GM20431 (cell line): ENCODE data around the gene NF1.
"Not testable (repeated sequence)": the region's sequence is repeated elsewhere in the genome, so short reads cannot be mapped to it uniquely, and the experiment has no call there.

Experiments used
- in situ Hi-C: fragments of 300-500 bp; cut with MseI, MboI; formaldehyde crosslinking; loops from one replicate; pipeline ENCODE4 v1.15.0; 2020; ENCODE audit warnings: low sequenced_read_pairs; ENCODE audit not compliant: unreplicated experiment

NF1 gene

DNA sequence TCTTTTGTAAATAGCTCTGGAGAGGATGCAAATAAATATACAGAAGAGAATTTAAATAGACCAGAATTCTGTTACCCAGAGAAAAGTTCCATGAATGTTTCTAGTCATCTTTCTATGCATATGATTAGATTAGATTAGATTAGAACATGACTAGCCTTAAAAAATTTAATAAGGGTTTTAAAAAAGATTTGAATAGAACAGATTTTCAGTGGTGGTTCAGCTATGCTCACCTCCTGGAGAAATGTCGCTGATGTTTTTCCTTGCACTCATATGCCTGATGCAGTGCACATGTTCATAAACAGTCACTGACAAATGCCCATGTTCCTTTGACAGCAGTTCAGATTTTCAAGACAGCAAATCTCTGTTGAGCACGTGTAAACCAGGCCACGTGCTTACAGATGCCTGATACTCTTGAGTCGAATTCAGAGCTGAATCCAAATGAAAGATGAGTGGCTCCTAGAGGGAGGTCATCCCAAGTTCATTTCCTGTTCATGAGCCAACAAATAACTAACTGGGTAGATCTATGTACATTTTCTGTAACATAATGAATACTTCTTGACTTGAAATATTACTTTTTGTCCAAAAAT lies 276.8 kb downstream of the NF1 start:
- in situ Hi-C loops, result no loop called here

DNA sequence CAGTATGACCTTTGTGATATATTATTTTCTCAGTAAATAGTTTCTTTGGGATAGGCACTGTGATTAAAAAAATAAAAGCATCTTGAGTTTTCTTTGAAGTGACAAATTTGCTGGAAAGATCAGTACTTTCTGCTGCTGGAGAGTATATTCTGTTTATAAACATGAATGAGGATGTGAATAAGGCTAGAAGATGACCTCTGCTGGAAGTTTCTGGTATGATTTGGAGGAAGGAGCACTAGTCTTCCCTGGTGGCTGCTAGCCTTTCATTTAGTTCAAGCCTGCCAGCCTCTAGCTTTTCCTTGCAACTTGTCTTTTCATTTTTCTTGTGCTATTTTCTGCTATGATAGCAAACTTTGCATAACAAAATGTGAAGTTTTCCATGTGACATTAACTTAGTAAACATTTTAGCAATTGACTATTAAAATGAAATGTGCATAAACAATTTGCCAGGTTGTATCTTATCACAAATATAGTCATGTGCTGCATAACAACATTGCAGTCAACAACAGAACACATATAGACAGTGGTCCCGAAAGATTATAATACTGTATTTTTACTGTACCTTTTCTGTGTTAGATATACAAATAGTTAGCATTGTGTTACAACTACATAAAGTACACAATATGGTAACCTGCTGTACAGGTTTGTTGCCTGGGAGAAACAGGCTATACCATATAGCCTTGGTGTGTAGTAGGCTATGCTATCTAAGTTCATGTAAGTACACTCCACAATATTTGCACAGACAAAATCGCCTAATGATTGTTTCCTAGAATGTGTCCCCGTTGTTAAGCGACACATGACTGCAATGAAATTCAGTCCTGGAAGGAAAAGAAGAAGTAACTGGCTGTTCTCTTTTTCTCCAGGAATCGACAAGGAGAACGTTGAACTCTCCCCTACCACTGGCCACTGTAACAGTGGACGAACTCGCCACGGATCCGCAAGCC lies 278.6 kb downstream of the NF1 start:
- in situ Hi-C loops, result no loop called here

DNA sequence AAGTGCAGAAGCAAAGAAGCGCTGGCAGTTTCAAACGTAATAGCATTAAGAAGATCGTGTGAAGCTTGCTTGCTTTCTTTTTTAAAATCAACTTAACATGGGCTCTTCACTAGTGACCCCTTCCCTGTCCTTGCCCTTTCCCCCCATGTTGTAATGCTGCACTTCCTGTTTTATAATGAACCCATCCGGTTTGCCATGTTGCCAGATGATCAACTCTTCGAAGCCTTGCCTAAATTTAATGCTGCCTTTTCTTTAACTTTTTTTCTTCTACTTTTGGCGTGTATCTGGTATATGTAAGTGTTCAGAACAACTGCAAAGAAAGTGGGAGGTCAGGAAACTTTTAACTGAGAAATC lies 279.3 kb downstream of the NF1 start:
- in situ Hi-C loops, result no loop called here

DNA sequence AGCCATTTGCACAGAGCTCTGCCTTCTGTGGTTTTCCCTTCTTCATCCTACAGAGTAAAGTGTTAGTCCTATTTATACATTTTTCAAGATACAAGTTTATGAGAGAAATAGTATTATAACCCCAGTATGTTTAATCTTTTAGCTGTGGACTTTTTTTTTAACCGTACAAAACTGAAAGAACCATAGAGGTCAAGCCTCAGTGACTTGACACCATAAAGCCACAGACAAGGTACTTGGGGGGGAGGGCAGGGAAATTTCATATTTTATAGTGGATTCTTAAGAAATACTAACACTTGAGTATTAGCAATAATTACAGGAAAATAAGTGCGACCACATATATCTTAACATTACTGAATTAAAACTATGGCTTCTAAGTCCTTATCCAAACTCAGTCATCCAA lies 279.7 kb downstream of the NF1 start:
- in situ Hi-C loops, result no loop called here

DNA sequence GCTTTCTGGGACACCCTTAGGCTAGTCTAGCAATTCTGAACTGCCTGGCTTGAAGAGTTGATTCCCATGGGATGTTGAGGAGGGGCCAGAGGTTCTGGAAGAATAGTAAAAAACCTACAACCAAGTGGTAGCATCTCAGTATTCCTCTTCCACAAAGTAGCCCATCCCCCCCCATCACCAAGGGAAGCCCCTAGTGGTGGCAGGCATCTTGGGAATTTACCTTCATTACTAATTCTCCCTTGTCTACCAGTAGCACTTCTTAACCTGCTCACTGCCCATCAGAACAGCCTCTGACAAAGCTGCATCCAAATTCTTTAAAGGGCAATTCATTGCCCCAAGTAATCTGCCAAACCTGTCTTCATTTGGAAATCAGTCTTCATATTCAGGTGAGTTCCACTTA lies 283.9 kb downstream of the NF1 start:
- in situ Hi-C loops, result no loop called here

DNA sequence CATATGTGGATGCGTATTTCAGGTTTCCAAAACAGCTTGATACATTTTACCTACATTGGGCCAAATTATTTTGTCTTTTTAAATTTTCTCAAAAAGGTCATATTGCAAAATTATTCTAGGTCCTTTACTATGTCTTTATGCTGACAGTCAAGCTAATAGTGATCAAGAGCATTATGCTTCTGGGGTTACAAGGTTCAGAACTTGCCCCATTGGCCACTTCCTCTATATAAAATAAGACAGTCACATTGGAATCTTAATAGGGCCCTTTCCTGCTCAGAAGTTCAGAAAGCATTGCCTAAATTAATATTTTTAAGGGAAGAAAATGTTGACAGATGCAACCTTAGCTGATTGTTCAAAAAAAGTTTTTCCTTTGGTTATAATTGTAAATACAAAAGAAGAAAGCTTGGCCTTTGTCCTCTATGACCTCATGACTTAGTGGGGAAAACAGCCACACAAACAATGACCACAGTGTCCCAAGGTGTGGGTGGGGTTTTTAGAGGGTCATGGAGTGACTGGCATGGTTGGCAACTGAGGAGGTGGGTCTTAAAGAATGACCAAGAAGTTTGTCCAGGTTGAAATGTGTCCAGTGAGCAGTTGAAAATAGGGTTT lies 284.9 kb downstream of the NF1 start:
- in situ Hi-C loops, result no loop called here

DNA sequence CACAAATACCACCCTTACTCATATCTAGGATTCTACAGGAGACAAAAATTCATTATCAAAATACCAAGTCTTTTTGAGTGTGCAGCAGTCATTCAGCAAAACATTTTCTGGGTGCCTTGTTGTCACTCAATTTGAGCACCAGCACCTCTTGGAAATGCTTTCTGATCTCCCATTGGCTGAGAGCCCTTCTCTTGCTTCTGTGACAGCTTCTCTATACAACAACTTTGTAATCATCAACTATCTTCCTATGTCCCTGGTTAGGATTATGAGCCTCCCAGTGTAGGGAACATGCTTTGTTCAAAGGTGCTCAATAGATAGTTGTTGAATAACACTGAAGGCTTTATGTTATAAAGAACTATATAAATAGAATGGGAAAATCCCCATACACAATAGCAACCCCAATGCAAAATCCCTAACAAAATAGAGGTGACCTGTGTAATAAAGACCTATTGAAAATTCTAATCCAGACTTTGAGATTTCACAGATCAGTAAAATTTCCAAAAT lies 286.4 kb downstream of the NF1 start:
- in situ Hi-C loops, result no loop called here

DNA sequence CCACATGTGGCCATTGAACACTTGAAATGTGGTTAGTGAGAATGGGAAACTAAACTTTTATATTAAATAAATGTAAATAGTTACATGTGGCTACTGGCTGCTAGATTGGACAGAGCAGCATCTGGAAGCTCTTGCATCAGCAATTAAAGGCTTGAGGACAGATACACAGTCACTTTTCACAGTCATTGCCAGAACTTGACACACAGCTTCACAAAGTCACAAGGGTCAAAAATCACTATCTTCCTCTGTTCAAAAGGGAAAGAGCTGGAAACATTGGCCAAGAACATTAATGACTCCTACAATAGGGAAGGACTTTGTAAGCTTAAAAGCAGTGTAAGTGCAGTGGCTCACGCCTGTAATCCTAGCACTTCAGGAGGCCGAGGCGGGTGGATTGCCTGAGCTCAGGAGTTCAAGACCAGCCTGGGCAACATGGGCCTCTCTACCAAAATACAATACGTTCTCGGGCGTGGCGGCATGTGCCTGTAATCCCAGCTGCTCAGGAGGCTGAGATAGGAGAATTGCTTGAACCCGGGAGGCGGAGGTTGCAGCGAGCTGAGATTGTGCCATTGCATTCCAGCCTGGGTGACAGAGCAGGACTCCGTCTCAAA lies 288.0 kb downstream of the NF1 start:
- in situ Hi-C loops, result not testable (repeated sequence)

DNA sequence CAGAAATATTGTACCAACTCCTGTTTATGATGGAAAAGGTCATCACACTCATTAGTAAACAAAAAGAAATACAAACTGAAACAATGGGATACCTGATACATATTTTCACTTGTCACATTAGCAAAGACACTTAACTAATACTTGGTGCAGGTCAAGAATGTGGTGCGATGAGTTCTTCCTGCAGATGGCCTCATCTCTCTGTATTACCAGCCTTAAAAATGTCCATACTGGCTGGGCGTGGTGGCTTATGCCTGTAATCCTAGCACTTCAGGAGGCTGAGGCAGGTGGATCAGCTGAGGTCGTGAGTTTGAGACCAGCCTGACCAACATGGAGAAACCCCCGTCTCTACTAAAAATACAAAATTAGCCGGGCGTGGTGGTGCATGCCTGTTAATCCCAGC lies 288.7 kb downstream of the NF1 start:
- in situ Hi-C loops, result not testable (repeated sequence)

DNA sequence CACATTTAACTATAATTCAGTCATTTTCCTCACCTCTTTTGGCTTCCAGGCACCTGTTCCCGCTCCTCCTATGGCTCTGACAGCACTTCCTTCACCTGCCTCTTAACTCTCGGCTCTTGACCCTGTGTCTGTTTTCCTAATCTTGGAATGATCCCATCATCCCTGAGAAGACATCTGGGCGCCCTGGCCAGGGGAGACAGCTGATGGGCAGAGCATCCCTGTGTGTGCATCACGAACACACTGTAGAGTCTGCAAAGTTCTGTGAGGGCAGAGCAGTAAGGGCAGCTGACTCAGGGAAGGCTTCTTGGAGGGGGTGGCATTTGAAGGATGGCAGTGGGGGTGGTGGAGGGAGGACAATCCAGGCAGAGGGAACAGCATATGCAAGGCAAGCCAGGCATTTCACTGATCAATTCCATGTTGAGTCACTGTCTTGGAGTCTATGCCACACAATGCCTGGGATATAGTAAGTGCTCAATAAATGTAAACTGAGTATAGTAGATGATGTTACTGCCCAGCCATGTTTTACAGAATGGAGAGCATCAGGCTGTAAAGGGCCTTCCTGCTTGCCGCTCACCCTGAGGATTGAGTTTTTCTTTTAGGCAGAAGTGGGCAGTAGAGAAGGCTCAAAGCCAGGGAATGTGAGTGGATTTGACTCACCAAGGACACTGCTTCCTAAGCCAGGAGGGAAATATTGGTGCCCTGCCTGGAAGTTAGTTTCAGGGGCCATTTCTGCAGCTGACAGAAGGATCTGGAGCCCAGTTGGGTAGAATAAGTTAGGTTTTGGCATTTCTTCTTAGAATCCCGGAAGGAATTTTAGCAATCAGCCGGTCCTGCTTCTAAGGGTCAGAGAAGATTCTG lies 290.9 kb downstream of the NF1 start:
- in situ Hi-C loops, result no loop called here

DNA sequence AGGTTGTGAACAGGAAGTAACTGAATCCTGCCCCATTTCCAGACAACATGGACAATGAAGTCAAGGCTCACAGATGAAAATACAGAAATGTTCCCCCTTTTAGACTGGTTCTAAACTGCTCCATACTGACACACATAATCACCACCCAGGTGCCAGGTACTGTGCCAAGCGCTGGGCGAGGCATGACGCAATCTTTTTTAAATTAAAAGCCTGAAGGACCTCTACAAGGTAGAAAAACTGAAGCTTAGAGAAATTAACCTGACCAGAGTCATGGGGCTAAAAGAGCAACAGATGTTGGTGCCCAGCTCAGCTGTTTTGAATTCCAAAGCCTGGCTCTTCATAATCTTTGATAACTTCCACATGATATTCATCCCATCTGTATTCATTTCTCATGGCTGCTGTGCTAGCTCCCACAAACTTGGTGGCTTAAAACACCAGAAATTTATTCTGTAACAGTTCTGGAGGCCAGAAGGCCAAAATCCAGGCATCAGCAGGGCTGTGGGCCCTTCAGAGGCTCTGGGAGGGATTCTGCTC lies 291.8 kb downstream of the NF1 start:
- in situ Hi-C loops, result no loop called here

DNA sequence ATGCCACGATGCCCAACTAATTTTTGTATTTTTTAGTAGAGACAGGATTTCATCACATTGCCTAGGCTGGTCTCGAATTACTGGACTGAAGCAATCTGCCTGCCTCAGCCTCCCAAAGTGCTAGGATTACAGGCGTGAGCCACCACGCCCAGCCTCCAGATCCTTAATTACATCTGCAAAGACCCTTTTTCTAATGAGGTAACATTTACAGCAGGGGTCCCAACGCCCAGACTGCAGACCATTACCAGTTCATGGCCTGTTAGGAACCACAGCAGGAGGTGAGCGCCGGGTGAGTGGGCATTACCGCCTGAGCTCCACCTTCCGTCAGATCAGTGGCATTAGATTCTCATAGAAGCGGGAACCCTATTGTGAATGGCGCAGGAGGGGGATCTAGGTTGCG lies 292.7 kb downstream of the NF1 start:
- in situ Hi-C loops, result no loop called here

DNA sequence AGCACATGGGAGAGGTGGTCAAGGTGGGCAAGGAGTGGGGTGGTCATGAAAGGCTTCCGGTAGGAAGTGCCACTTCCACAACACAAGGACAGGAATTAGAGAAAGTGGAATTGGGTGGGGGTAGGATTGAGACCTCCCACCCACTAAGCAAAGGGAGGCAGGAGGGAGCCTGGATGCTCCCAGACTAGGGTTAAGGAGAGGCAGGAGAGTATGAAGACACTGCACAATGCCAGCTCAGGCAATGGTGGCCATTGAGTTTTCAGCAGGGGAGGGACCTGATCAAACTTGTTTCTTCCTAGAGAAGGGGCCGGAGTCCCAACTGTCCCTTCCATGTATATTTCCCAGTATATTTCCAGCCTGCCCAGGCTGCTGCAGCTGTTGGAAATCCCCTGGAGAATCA lies 293.6 kb downstream of the NF1 start:
- in situ Hi-C loops, result no loop called here

DNA sequence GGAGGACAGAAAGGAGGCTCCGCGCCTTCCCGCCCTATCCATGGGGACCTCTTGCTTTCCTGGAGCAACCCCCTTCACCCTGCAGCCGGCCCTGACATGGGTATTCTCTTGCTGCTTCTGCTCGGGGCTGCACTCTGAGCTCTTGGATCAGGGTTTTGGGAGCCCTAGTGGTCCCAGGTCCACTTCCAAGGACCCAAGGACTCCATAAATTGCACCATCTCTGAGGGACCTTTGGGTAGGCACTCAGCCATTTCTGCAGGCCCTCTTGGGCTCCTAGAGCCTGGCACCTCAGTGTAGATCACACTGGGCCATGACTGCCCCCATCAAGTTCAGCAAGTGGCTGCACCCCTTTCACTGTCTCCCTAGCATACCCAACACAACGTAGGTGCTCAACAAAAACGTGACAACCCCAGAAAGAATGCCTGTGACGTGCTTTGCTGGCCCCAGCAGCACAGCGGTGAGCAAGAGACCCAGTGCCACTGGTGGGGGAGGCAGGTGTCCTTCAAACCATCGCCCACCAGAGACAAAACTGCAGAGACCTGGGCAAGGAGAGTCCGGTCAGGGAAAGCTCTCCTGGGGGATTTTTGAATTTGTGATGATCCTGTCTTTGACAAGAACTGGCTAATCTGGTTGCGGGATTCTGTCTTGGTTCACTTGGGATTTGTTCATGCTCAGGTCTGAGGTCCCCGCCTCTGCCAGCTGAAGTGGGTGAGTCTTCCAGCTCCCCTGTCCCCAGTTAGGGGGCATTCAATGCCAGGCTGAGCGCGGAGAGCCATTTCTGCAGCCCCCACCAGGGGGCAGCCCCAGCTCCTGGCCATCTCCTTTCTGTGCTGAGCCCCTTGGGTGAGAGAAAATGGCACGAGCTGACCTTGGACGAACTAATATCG lies 294.2 kb downstream of the NF1 start:
- in situ Hi-C loops, result no loop called here

DNA sequence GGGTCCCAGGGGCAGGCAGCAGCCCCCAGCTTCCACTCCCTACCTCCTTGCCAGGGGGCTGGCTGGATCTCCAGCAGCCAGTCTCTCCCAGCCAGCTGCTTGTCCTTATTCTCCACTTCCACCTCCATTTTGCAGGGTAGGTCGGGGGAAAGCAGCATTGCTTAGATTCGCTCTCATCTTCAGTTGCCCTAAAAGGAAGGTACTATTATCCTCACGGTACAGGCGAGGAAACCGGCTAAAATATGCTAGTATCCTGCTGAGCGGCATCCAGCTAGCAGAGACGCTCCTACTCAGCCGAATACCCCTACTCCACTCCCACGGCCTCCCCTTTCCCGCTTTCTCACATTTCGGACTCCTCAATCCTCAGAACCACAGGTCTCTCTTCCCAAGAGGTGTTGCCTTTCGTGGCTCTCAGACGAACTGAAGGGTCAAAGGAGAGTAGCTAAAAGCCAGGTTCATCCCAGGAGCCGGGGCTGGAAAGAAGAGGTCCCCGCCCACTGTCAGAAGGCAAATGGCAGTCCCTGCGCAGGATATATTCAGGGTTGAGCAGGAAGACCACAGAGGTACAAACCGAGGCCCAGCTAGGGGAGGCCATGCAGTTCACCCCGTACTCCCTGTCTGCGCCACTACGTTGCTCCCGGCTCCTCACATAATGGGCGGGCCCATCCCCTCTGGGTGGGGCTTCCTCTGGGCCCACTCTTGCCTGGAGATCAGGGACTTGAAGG lies 295.0 kb downstream of the NF1 start:
- in situ Hi-C loops, result no loop called here

DNA sequence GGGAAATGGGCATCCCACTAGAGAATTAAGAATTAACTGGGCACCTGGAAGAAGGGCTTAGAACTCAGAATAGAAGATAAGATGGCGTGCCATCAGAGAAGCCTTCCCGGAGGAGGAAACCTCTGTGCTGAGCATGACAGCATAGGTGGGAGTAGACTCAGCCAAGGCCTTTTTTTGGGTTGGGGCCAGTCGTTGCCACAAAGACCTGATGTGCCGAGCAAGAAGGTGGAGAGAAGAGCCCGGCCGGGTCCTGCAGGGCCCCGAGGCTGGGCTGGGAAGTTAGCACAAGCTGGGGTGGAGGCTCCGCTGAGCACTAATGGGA lies 295.6 kb downstream of the NF1 start:
- in situ Hi-C loops, result no loop called here

DNA sequence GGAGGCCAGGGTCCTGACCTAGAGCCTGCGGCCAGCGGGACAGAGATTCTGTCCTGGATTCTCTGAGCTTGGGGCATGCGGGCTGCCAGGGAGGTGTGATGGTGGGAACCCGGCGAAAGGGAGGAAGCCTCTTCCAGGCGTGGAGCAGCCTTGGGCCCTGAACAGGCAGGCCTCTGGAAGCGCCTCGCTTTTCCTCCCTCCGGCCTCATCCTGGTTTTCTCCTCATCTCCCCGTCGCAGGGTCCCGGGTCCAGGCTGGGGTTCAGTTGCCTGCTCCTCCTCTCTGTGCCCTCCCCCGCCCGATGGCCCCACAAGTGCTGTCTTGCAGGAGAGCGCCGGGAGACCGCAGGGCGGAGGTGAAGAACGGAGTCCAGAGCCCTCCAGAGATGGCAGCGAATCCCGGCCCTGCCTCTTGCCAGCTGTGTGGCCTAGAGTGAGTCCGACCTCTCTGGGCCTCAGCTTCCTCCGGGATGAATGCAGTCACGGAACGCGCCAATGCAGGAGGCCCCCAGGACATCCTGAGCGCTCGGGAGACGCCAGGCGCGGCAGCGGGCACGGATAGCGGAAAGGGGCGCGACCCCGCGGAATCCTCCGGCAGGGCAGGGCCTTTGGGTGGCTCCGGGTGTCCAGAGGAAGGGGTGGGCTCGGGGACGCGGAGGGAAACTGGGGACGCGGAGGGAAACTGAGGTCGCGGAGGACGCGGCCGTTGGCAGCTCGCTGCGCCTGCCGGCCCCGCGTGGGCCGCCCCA lies 296.1 kb downstream of the NF1 start:
- in situ Hi-C loops, result no loop called here
